Islet precursor cell (in vitro differentiated cells): Measurements from ENCODE around the gene RALGDS.
"Not testable (repeated sequence)": the region's sequence is repeated elsewhere in the genome, so short reads cannot be mapped to it uniquely, and the experiment has no call there.

Experiments
- DNase-seq: peaks from one replicate; pipeline ENCODE4 v3.0.0-alpha.2; 2018

Gene RALGDS

GRCh38 chr9:133103987-133104505 is 17.0 kb downstream of the RALGDS start:
- DNase-seq = no peak

GRCh38 chr9:133103183-133103986 is 17.7 kb downstream of the RALGDS start:
- DNase-seq = no peak

GRCh38 chr9:133102190-133103021 is 18.6 kb downstream of the RALGDS start:
- DNase-seq = no peak

- no peak for DNase-seq
These were observed 19.5 kb downstream of the RALGDS start for GRCh38 chr9:133101356-133102189.

GRCh38 chr9:133100506-133101355 is 20.3 kb downstream of the RALGDS start:
- no peak for DNase-seq

- DNase-seq = no peak
These were observed 21.1 kb downstream of the RALGDS start for GRCh38 chr9:133099726-133100505.

GRCh38 chr9:133098871-133099270 is 22.2 kb downstream of the RALGDS start:
- DNase-seq = no peak

- DNase-seq = no peak
These were observed 22.8 kb downstream of the RALGDS start for GRCh38 chr9:133098104-133098754.

- no peak for DNase-seq
These were observed 26.1 kb downstream of the RALGDS start for GRCh38 chr9:133094842-133095393.

- not testable (repeated sequence) for DNase-seq
These were observed 26.7 kb downstream of the RALGDS start for GRCh38 chr9:133094351-133094750.

- no peak for DNase-seq
These were observed 30.2 kb downstream of the RALGDS start for GRCh38 chr9:133090752-133091385.

GRCh38 chr9:133090187-133090586 is 30.9 kb downstream of the RALGDS start:
- no peak for DNase-seq

- no peak for DNase-seq
These were observed 31.8 kb downstream of the RALGDS start for GRCh38 chr9:133089271-133089671.

- DNase-seq = no peak
These were observed 32.3 kb downstream of the RALGDS start for GRCh38 chr9:133088756-133089155.

GRCh38 chr9:133088146-133088750 is 32.8 kb downstream of the RALGDS start:
- DNase-seq = no peak

GRCh38 chr9:133087429-133088145 is 33.5 kb downstream of the RALGDS start:
- DNase-seq = no peak

- DNase-seq = no peak
These were observed 34.1 kb downstream of the RALGDS start for GRCh38 chr9:133086894-133087293.

- DNase-seq = not testable (repeated sequence)
These were observed 34.7 kb downstream of the RALGDS start for GRCh38 chr9:133086212-133086860.
